Activated naive CD8-positive, alpha-beta T cell treated with anti-CD3 and anti-CD28 coated beads, Interleukin-2, amount 10 ng/mL, durations not matched to agents 7 days and 5 days (primary cell): ENCODE measurements around the gene PYDC1. TPM values are rescaled to one million over a fixed set of nuclear protein-coding genes. Genes with fewer than 3 reads are reported as not detected.
"Not testable (repeated sequence)": the region's sequence is repeated elsewhere in the genome, so short reads cannot be mapped to it uniquely, and the experiment has no call there.

Experiments used
- ATAC-seq: fragments of 150-1000 bp; cut with Tn5 transposase; one replicate; pipeline ENCODE4 v1.10.0; 2021; ENCODE audit warnings: low read depth, moderate library complexity
- POLR2A ChIA-PET: fragments of 350-600 bp; sonication (Branson Sonifier 250); formaldehyde crosslinking; loops from one replicate; lab custom pipeline; 2021; ENCODE audit warnings: antibody characterized with exemption; lab: Charles Lee
- DNase-seq: peaks from one replicate; pipeline ENCODE4 v3.0.0; 2021
- H3K27ac Mint-ChIP-seq: one replicate; pipeline ENCODE4 v1.8.0; 2022; ENCODE audit warnings: mild to moderate bottlenecking, mixed read lengths
- H3K27me3 Mint-ChIP-seq: one replicate; pipeline ENCODE4 v1.8.0; 2022; ENCODE audit warnings: mild to moderate bottlenecking, moderate library complexity, mixed read lengths
- H3K36me3 Mint-ChIP-seq: one replicate; pipeline ENCODE4 v1.8.0; 2021; ENCODE audit warnings: mild to moderate bottlenecking, mixed read lengths
- H3K4me1 Mint-ChIP-seq: one replicate; pipeline ENCODE4 v1.8.0; 2021; ENCODE audit warnings: mixed read lengths
- H3K4me3 Mint-ChIP-seq: one replicate; pipeline ENCODE4 v1.8.0; 2022; ENCODE audit warnings: mild to moderate bottlenecking, moderate library complexity, mixed read lengths
- H3K9me3 Mint-ChIP-seq: one replicate; pipeline ENCODE4 v1.8.0; 2021; ENCODE audit warnings: mixed read lengths
- total RNA-seq, 2 experiments: library from RNA; stranded (reverse); gene quantifications; one replicate each; pipeline ENCODE4 v1.2.3, GENCODE V29; 2021

The PYDC1 gene
- not detected for total RNA-seq

DNA sequence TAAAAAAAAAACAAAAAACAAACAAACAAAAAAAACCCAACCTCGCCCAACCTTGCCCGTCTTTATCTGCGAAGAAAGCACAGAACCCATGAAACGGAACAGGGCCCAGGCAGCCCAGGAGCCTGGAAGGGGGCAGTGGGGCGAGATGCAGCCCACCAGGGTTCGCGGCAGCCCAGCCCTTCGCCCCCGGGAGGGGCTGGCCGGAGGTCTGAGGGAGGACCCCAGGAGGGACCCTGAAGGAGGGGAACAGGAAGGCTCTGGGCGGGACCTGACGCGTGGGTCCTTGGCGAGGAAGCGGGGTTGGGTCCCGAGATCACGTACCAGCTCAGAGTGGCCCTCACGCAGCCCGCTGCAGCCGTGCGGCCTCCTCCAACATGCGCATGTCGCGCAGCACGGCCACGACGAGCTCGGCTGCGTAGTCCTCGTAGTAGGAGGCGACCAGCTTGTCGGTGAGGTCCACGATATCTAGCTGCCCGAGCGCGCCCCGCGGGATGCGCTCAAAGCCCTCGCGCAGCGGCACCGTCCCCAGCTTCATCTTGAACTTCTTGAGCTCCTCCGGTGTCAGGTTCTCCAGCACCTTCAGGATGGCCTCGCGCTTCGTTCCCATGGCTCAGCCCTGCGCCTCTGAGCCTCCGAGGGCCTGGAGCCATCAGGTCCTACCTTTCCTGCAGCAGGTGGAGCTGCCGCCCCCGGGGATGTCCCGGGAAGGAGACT lies at the start of gene PYDC1:
Gene PYDC1 (minus strand): TSS at position 714 of the 714 bp plus-strand sequence. CDS start 107 bp downstream, at position 607.
- DNase-seq (peak; percentile 52), ATAC-seq (peak; percentile 38)
- Mint-ChIP-seq H3K36me3 (no peaks in the 10 kb centered on the region), H3K27ac (no peak within 1 kb of the TSS), H3K27me3 (peaks cover 57% of the 10 kb centered on the region), H3K4me1 (peaks cover 12% of the 10 kb centered on the region), H3K4me3 (peak within 1 kb of the TSS; percentile 72), H3K9me3 (no peaks in the 10 kb centered on the region)
- POLR2A ChIA-PET, result interaction anchor here (0.7 to 5.1 kb wide), 7 partner anchors 15 to 228 kb away, joined by 3 to 37 read pairs (median 4); partner anchors contain the start of genes FUS and PYCARD

DNA sequence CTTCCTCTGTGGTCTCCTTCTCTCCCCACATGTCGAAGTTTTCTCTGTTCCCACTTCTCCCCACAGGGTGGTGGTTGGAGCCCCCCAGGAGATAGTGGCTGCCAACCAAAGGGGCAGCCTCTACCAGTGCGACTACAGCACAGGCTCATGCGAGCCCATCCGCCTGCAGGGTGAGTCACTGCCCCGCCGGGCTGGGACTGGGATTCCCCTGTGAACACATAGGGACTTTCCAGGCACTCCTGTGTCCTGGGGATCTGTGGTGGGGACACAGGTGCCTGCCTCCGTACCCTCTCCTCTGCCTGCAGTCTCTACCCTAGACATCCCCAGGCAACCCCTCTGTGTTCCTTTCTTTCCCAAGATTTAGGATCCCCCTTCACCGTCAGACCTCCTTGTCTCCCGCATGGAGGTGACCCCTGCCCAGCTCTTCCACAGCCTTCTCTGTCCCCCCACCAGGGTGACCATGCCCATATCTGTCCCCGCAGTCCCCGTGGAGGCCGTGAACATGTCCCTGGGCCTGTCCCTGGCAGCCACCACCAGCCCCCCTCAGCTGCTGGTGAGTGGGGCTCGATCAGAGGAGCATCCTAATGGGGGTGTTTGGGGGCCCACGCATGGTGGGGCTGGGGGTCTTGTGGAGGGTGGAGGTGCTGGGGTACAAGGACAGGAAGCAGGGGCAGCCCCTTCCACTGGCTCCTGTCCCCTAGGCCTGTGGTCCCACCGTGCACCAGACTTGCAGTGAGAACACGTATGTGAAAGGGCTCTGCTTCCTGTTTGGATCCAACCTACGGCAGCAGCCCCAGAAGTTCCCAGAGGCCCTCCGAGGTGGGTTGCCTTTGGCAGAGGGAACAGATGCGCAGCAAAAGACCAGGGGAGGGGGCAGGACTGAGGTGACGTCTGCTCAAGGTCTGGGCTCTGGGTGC lies 48.7 kb upstream of the PYDC1 start:
- Mint-ChIP-seq H3K4me3 (peak overlapping the region; percentile 20), H3K27ac (peak overlapping the region; percentile 62), H3K9me3 (no peaks in the 10 kb centered on the region), H3K36me3 (peaks cover 8% of the 10 kb centered on the region), H3K4me1 (peaks cover 26% of the 10 kb centered on the region), H3K27me3 (peaks cover 7% of the 10 kb centered on the region)
- POLR2A ChIA-PET, result no interaction called here
- peak; percentile 67 for ATAC-seq
- peak; percentile 45 for DNase-seq

DNA sequence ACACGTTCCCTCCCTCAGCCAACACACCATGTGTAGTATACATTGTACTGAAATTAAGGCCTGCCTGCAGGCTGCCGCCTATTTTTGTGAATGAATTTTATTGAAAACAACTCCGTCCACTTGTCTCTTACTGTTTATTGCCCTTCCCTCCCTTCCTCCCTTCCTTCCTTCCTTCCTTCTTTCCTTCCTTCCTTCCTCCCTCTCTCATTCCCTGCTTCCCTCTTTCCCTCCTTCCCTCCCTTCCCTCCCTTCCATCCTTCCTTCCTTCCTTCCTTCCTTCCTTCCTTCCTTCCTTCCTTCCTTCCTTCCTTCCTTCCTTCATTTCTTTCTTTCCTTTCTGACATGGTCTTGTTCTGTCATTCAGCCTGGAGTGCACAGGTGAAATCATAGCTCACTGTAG lies 45.1 kb upstream of the PYDC1 start:
- H3K9me3 Mint-ChIP-seq, result no peaks in the 10 kb centered on the region
- POLR2A ChIA-PET, result interaction anchor here (1.7 kb wide), 1 partner anchor 82 kb away, joined by 5 read pairs; the partner anchor contains the start of gene FUS
- peak overlapping the region; percentile 45 for H3K27ac Mint-ChIP-seq
- no peak for DNase-seq
- H3K4me3 Mint-ChIP-seq, result no peak overlapping the region
- no peak for ATAC-seq
- H3K4me1 Mint-ChIP-seq, result peaks cover 36% of the 10 kb centered on the region
- H3K36me3 Mint-ChIP-seq, result peaks cover 3% of the 10 kb centered on the region
- H3K27me3 Mint-ChIP-seq, result peaks cover 2% of the 10 kb centered on the region

GRCh38 chr16:31260136-31260931 lies 43.4 kb upstream of the PYDC1 start:
- H3K27ac Mint-ChIP-seq, result peak overlapping the region; percentile 71

GRCh38 chr16:31258366-31258765 lies 41.4 kb upstream of the PYDC1 start:
- Mint-ChIP-seq H3K36me3 (peaks cover 3% of the 10 kb centered on the region), H3K9me3 (no peaks in the 10 kb centered on the region), H3K27me3 (peaks cover 2% of the 10 kb centered on the region), H3K27ac (no peak overlapping the region), H3K4me1 (peaks cover 35% of the 10 kb centered on the region), H3K4me3 (no peak overlapping the region)
- DNase-seq, result no peak
- ATAC-seq, result no peak
- POLR2A ChIA-PET, result interaction anchor here (1.0 kb wide), 1 partner anchor 78 kb away, joined by 3 read pairs; the partner anchor contains the start of gene FUS

More at GRCh38 chr16:31260136-31260931, 43.4 kb upstream of the PYDC1 start:
- H3K9me3 Mint-ChIP-seq, result no peaks in the 10 kb centered on the region
- POLR2A ChIA-PET, result interaction anchor here (0.7 to 1.5 kb wide), 4 partner anchors 9 to 73 kb away, joined by 3 to 7 read pairs (median 4); partner anchors contain the start of gene PYCARD
- DNase-seq, result no peak
- peaks cover 2% of the 10 kb centered on the region for H3K27me3 Mint-ChIP-seq
- ATAC-seq, result no peak
- peaks cover 29% of the 10 kb centered on the region for H3K4me1 Mint-ChIP-seq
- H3K4me3 Mint-ChIP-seq, result peak overlapping the region; percentile 78
- peaks cover 3% of the 10 kb centered on the region for H3K36me3 Mint-ChIP-seq

DNA sequence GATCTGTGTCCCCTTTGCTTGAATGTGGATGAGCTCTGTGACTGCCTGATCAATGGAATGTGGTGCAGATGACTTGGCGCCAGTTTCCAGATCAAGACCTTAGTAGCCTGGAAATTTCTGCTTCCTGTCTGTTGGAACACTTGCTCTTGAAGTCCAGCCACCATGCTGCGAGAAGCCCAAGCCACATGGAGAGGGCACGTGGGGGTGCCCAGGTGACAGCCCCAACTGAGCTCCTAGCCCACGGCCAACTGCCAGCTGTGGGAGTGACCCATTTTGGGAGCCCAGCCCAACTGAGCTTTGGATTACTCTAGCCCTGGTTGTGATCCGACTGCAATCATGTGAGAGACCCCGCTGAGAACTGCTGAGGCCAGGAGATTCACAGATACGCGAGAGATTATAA lies 39.5 kb upstream of the PYDC1 start:
- DNase-seq (no peak), ATAC-seq (no peak)
- POLR2A ChIA-PET, result interaction anchor here (0.6 to 3.3 kb wide), 2 partner anchors 11 to 54 kb away, joined by 5 to 9 read pairs; partner anchors contain the start of gene PYCARD
- peaks cover 41% of the 10 kb centered on the region for H3K4me1 Mint-ChIP-seq
- no peaks in the 10 kb centered on the region for H3K27me3 Mint-ChIP-seq
- no peak overlapping the region for H3K4me3 Mint-ChIP-seq
- no peak overlapping the region for H3K27ac Mint-ChIP-seq
- H3K9me3 Mint-ChIP-seq, result no peaks in the 10 kb centered on the region
- H3K36me3 Mint-ChIP-seq, result no peaks in the 10 kb centered on the region

DNA sequence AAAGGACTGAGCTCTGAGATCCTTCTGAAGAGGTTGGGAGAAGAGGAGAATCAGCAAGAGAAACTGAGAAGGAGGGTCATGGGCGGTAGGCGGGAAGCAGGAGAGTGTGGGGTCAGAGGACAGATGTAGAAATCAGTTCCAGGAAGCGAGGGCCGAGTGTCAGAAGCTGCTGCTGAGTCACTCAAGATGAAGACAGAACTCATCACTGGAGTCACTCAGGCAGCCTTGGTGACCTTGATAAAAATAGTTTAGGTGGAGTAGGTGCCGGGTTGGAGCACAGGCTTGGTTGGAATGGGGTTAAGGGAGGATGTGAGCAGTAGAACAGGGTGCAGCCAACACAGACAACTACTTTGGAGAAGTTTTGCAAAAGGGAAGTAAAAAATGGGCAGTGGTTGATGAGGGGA lies 36.7 kb upstream of the PYDC1 start:
- Mint-ChIP-seq H3K27me3 (peaks cover 4% of the 10 kb centered on the region), H3K27ac (peak overlapping the region; percentile 96), H3K9me3 (no peaks in the 10 kb centered on the region), H3K4me3 (peak overlapping the region; percentile 83), H3K4me1 (peaks cover 43% of the 10 kb centered on the region), H3K36me3 (no peaks in the 10 kb centered on the region)
- ATAC-seq (peak; percentile 66), DNase-seq (peak; percentile 44)
- POLR2A ChIA-PET, result interaction anchor here (1.0 to 2.0 kb wide), 4 partner anchors 10 to 73 kb away, joined by 3 to 8 read pairs (median 5); partner anchors contain the start of gene FUS

DNA sequence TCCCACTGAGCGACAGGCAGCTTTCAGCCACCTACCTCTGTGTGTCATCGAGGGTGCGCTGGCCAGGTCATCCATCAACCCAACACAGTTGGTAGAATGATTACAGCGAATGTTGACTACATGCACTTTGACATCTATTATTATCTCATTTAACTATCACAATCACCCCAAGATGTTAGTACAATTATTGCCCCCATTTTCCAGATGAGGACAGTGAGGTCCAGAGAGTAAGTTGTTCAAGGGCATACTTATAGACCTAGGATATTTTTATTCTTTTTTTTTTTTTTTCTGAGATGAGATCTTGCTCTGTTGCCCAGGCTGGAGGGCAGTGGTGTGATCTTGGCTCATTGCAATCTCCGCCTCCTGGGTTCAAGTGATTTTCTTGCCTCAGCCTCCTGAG lies 34.5 kb upstream of the PYDC1 start:
- Mint-ChIP-seq H3K4me1 (peaks cover 41% of the 10 kb centered on the region), H3K27me3 (peaks cover 12% of the 10 kb centered on the region), H3K4me3 (peak overlapping the region; percentile 47), H3K9me3 (no peaks in the 10 kb centered on the region), H3K36me3 (no peaks in the 10 kb centered on the region), H3K27ac (peak overlapping the region; percentile 82)
- ATAC-seq (peak; percentile 12), DNase-seq (no peak)
- POLR2A ChIA-PET, result no interaction called here

- POLR2A ChIA-PET, result interaction anchor here (0.7 kb wide), 1 partner anchor 50 kb away, joined by 5 read pairs; no protein-coding TSS in a partner anchor
- Mint-ChIP-seq H3K9me3 (no peaks in the 10 kb centered on the region), H3K27me3 (peaks cover 12% of the 10 kb centered on the region), H3K4me1 (peaks cover 41% of the 10 kb centered on the region), H3K27ac (peak overlapping the region; percentile 82), H3K36me3 (no peaks in the 10 kb centered on the region), H3K4me3 (peak overlapping the region; percentile 47)
- DNase-seq, result peak; percentile 48
- ATAC-seq, result peak; percentile 85
Measured at GRCh38 chr16:31250782-31251384, 33.9 kb upstream of the PYDC1 start.

DNA sequence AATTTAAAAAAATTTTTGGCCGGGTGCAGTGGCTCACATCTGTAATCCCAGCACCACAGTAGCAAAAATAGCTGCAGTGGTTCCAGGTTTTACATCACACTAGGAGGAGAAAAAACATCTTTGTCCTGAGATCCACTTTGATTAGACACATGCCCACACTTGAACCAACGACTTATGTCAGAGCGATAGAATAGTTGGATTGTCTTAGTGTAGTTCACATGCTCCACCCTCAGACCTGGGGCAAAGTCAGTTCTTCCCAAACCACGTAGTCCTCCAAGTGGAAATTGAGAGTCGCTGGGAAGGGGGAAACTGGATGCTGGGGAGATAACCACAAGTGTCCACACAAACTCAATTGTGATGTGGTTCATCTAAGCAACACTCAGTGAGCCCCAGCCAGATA lies 31.4 kb upstream of the PYDC1 start:
- H3K36me3 Mint-ChIP-seq, result no peaks in the 10 kb centered on the region
- POLR2A ChIA-PET, result interaction anchor here (1.1 to 2.0 kb wide), 2 partner anchors 68 kb away, joined by 3 to 8 read pairs; partner anchors contain the start of gene FUS
- H3K27me3 Mint-ChIP-seq, result peaks cover 17% of the 10 kb centered on the region
- peaks cover 33% of the 10 kb centered on the region for H3K4me1 Mint-ChIP-seq
- DNase-seq, result no peak
- no peak overlapping the region for H3K27ac Mint-ChIP-seq
- no peak overlapping the region for H3K4me3 Mint-ChIP-seq
- no peak for ATAC-seq
- H3K9me3 Mint-ChIP-seq, result no peaks in the 10 kb centered on the region

- POLR2A ChIA-PET, result no interaction called here
- ATAC-seq (no peak), DNase-seq (no peak)
- no peak overlapping the region for H3K4me3 Mint-ChIP-seq
- no peaks in the 10 kb centered on the region for H3K36me3 Mint-ChIP-seq
- peaks cover 18% of the 10 kb centered on the region for H3K4me1 Mint-ChIP-seq
- peaks cover 17% of the 10 kb centered on the region for H3K27me3 Mint-ChIP-seq
- H3K27ac Mint-ChIP-seq, result no peak overlapping the region
- H3K9me3 Mint-ChIP-seq, result no peaks in the 10 kb centered on the region
Measured at GRCh38 chr16:31246296-31246695, 29.4 kb upstream of the PYDC1 start.

DNA sequence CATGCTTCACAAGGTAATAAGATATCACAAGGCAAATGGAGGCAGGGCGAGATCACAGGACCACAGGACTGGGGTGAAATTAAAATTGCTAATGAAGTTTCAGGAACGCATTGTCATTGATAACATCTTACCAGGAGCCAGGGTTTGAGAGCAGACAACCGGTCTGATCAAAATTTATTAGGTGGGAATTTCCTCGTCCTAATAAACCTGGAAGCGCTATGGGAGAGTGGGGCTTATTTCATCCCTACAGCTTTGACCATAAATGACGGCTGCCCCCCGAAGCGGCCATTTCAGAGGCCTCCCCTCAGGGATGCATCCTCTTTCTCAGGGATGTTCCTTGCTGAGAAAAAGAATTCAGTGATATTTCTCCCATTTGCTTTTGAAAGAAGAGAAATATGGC lies 28.7 kb upstream of the PYDC1 start:
- H3K9me3 Mint-ChIP-seq, H3K27ac Mint-ChIP-seq, H3K36me3 Mint-ChIP-seq, POLR2A ChIA-PET, H3K4me3 Mint-ChIP-seq, DNase-seq, ATAC-seq: not testable (repeated sequence)
- Mint-ChIP-seq H3K4me1 (peaks cover 11% of the 10 kb centered on the region), H3K27me3 (peaks cover 17% of the 10 kb centered on the region)
